ENCODE results near the gene DLX1. TPM values are rescaled to one million over a fixed set of nuclear protein-coding genes. Genes with fewer than 3 reads are reported as not detected.
"Not testable (repeated sequence)": the region's sequence is repeated elsewhere in the genome, so short reads cannot be mapped to it uniquely, and the experiment has no call there.

The DLX1 gene
- total RNA-seq, 2 experiments from 2014 or later, result not detected

GRCh38 chr2:172066394-172066886, 18.9 kb upstream of the DLX1 start:
- intact Hi-C loops (cut with DNase I, micrococcal nuclease), result no loop called here
- Mint-ChIP-seq H3K4me1 (ENCODE audit: low read depth) (no peaks in the 10 kb centered on the region), H3K4me3 (no peak overlapping the region), H3K27me3 (peaks cover 7% of the 10 kb centered on the region), H3K36me3 (ENCODE audit: low read depth) (peaks cover 47% of the 10 kb centered on the region), H3K9me3 (no peaks in the 10 kb centered on the region), H3K27ac (no peak overlapping the region)
- ChIA-PET POLR2A (no interaction called here), CTCF (no interaction called here)
- DNase-seq (no peak), ATAC-seq (ENCODE audit: poor library complexity) (no peak)
- Histone ChIP-seq H3K4me3 (ENCODE audit: low read length) (no peak overlapping the region), H3K36me3 (ENCODE audit: insufficient read depth, low read length) (no peaks in the 10 kb centered on the region), H3K9me3 (ENCODE audit: control insufficient read depth in 1 of 2, insufficient read depth in 1 of 2, low read length in 2 of 2) (no peaks in the 10 kb centered on the region), H3K4me1 (ENCODE audit: insufficient read depth, low read length) (no peaks in the 10 kb centered on the region), H3K27ac (ENCODE audit: low read depth in 1 of 2, low read length in 2 of 2) (no peak overlapping the region), H3K27me3 (ENCODE audit: control insufficient read depth in 1 of 2, insufficient read depth in 2 of 2, low read length in 2 of 2) (peaks cover 0 to 7% of the 10 kb centered on the region in 2 experiments)
- TF ChIP-seq CTCF (IDR thresholded peaks at IDR 0.05), result no peak

GRCh38 chr2:172067905-172068304, 17.4 kb upstream of the DLX1 start:
- Mint-ChIP-seq H3K27me3 (peaks cover 16% of the 10 kb centered on the region), H3K36me3 (ENCODE audit: low read depth) (peaks cover 36% of the 10 kb centered on the region)
- H3K9me3 Mint-ChIP-seq; CTCF ChIA-PET; H3K4me3 Mint-ChIP-seq; H3K9me3 ChIP-seq (ENCODE audit: control insufficient read depth in 1 of 2, insufficient read depth in 1 of 2, low read length in 2 of 2); H3K4me3 ChIP-seq (ENCODE audit: low read length); H3K27me3 ChIP-seq (ENCODE audit: control insufficient read depth in 1 of 2, insufficient read depth in 2 of 2, low read length in 2 of 2); H3K36me3 ChIP-seq (ENCODE audit: insufficient read depth, low read length); H3K27ac ChIP-seq (ENCODE audit: low read depth in 1 of 2, low read length in 2 of 2); intact Hi-C loops (cut with DNase I, micrococcal nuclease); H3K4me1 Mint-ChIP-seq (ENCODE audit: low read depth); DNase-seq; H3K4me1 ChIP-seq (ENCODE audit: insufficient read depth, low read length); POLR2A ChIA-PET; ATAC-seq (ENCODE audit: poor library complexity); H3K27ac Mint-ChIP-seq: not testable (repeated sequence)

- H3K27ac ChIP-seq (ENCODE audit: low read depth in 1 of 2, low read length in 2 of 2), result no peak overlapping the region
- H3K36me3 ChIP-seq (ENCODE audit: insufficient read depth, low read length), result no peaks in the 10 kb centered on the region
- ChIA-PET POLR2A (no interaction called here), CTCF (no interaction called here)
- no peaks in the 10 kb centered on the region for H3K4me1 Mint-ChIP-seq (ENCODE audit: low read depth)
- H3K9me3 ChIP-seq (ENCODE audit: control insufficient read depth in 1 of 2, insufficient read depth in 1 of 2, low read length in 2 of 2), result no peaks in the 10 kb centered on the region
- no peaks in the 10 kb centered on the region for H3K9me3 Mint-ChIP-seq
- ATAC-seq (ENCODE audit: poor library complexity), result no peak
- H3K36me3 Mint-ChIP-seq (ENCODE audit: low read depth), result peaks cover 21% of the 10 kb centered on the region
- H3K27me3 Mint-ChIP-seq, result peaks cover 36% of the 10 kb centered on the region
- intact Hi-C loops (cut with DNase I, micrococcal nuclease), result loop anchor here in 1 of 2 experiments (10.0 kb wide), 1 partner anchor 66 kb away; no protein-coding TSS in a partner anchor
- peaks cover 3 to 7% of the 10 kb centered on the region in 2 experiments for H3K27me3 ChIP-seq (ENCODE audit: control insufficient read depth in 1 of 2, insufficient read depth in 2 of 2, low read length in 2 of 2)
- no peak overlapping the region for H3K4me3 Mint-ChIP-seq
- no peak overlapping the region for H3K27ac Mint-ChIP-seq
- H3K4me3 ChIP-seq (ENCODE audit: low read length), result no peak overlapping the region
- no peak for DNase-seq
- H3K4me1 ChIP-seq (ENCODE audit: insufficient read depth, low read length), result no peaks in the 10 kb centered on the region
- no peak for TF ChIP-seq CTCF (IDR thresholded peaks at IDR 0.05)
These were observed 14.4 kb upstream of the DLX1 start for GRCh38 chr2:172070936-172071335.

GRCh38 chr2:172072303-172072702, 13.0 kb upstream of the DLX1 start:
- Histone ChIP-seq H3K36me3 (ENCODE audit: insufficient read depth, low read length) (no peaks in the 10 kb centered on the region), H3K9me3 (ENCODE audit: control insufficient read depth in 1 of 2, insufficient read depth in 1 of 2, low read length in 2 of 2) (no peaks in the 10 kb centered on the region), H3K4me3 (ENCODE audit: low read length) (no peak overlapping the region), H3K4me1 (ENCODE audit: insufficient read depth, low read length) (no peaks in the 10 kb centered on the region), H3K27ac (ENCODE audit: low read depth in 1 of 2, low read length in 2 of 2) (no peak overlapping the region), H3K27me3 (ENCODE audit: control insufficient read depth in 1 of 2, insufficient read depth in 2 of 2, low read length in 2 of 2) (peaks cover 3 to 7% of the 10 kb centered on the region in 2 experiments)
- no peak for DNase-seq
- H3K4me3 Mint-ChIP-seq, result no peak overlapping the region
- no peak for TF ChIP-seq CTCF (IDR thresholded peaks at IDR 0.05)
- CTCF ChIA-PET, result interaction anchor here (1.4 kb wide), 1 partner anchor 14 kb away, joined by 3 read pairs; no protein-coding TSS in a partner anchor
- peaks cover 45% of the 10 kb centered on the region for H3K27me3 Mint-ChIP-seq
- peaks cover 12% of the 10 kb centered on the region for H3K36me3 Mint-ChIP-seq (ENCODE audit: low read depth)
- no peaks in the 10 kb centered on the region for H3K9me3 Mint-ChIP-seq
- intact Hi-C loops (cut with DNase I, micrococcal nuclease), result loop anchor here in 1 of 2 experiments (10.0 kb wide), 1 partner anchor 68 kb away; no protein-coding TSS in a partner anchor
- no peaks in the 10 kb centered on the region for H3K4me1 Mint-ChIP-seq (ENCODE audit: low read depth)
- POLR2A ChIA-PET, result no interaction called here
- ATAC-seq (ENCODE audit: poor library complexity), result no peak
- H3K27ac Mint-ChIP-seq, result no peak overlapping the region

All from CD4-positive, alpha-beta T cell (primary cell).